Pancreas (tissue), 10 donors: ENCODE data around the gene MYBPH. TPM values are rescaled to one million over a fixed set of nuclear protein-coding genes. Genes with fewer than 3 reads are reported as not detected.
A peak's percentile ranks its signal among the peaks of the same experiment; 100 is the strongest.

Source experiments
- ATAC-seq, 4 donors: fragments of 200-7000 bp; cut with Tn5 transposase; one replicate each; pipeline versions ENCODE4 v1.8.0 to v1.9.1; 2020; ENCODE audit warnings: mild to moderate bottlenecking in 4 of 4, moderate library complexity in 4 of 4
- DNase-seq, 6 donors: peaks; one replicate each; pipeline ENCODE4 v3.0.0-alpha.2; 2020
- FAIRE-seq: peaks from 2 replicates; lab custom pipeline; 2012; peaks lifted over from hg19 to GRCh38; lab: Jason Lieb, UNC
- H3K27ac ChIP-seq, 4 donors: fragments of 200-600 bp; sonication (generic); 1 replicate in 3 of 4; 2 replicates in 1 of 4; pipeline versions ENCODE4 v1.5.0 to v1.8.0; 2020
- H3K27me3 ChIP-seq, 4 donors: fragments of 200-600 bp; one replicate each; pipeline ENCODE4 v1.8.0; 2021
- H3K36me3 ChIP-seq, 3 donors: fragments of 200-600 bp; sonication (generic) in 1 of 3; one replicate each; pipeline versions ENCODE4 v1.5.0 to v1.8.0; 2020 to 2021
- H3K4me1 ChIP-seq, 3 donors: fragments of 200-600 bp; one replicate each; pipeline ENCODE4 v1.8.0; 2021
- H3K4me3 ChIP-seq, 4 donors: fragments of 200-600 bp; sonication (generic) in 2 of 4; one replicate each; pipeline versions ENCODE4 v1.5.0 to v1.8.0; 2020 to 2021
- H3K9me3 ChIP-seq, 4 donors: fragments of 200-600 bp; one replicate each; pipeline ENCODE4 v1.8.0; 2021
- WGBS, 2 donors: extraction: QIAGEN DNeasy Blood & Tissue Kit; methylation state at CpG; one replicate each; pipeline ENCODE4 v1.1.7; 2013; 5-methylcytosine and 5-hydroxymethylcytosine counted together
- intact Hi-C, 3 donors: fragments of 100-400 bp; cut with DNase I; formaldehyde crosslinking; loops; one replicate each; pipeline versions ENCODE4 v1.11.1 to v1.14.2; 2022
- polyA plus RNA-seq, 2 donors: library from polyadenylated mRNA; stranded (reverse); fragments of 200-250 nt; gene quantifications; one replicate each; pipeline ENCODE4 v1.2.3, GENCODE V29; 2013
- total RNA-seq, 6 donors: library from RNA; stranded (reverse); fragmentation: NEBNext Ultra II Directional in 4 of 6; extraction: Animal tissue kit (Norgen Biotek cat#: 25700) in 4 of 6; gene quantifications; one replicate each; pipeline versions ENCODE4 v1.2.1 to v1.2.4, GENCODE V29; 2021 to 2023
- TF ChIP-seq, protein P1 (sequence below), 4 donors: fragments of 200-600 bp; sonication (generic) in 3 of 4; IDR thresholded peaks; one replicate each; pipeline versions ENCODE4 v1.5.0 to v1.8.0; 2021; ENCODE audit warnings: antibody characterized with exemption in 4 of 4
- donor health status: healthy with polysubstance abuse.
- donor health status: DM: no; HTN: no; CAD: no; lungs with moderate emphysema.
- donor health status: DM: no; HTN: no; CAD: no.
- donor health status: control.
- donor health status: control.
- donor health status: Bipolar disorder and iron deficiency.
- donor health status: DM: yes; HTN: yes; CAD: no.
- donor health status: DM: no; HTN: no; CAD: no.
- donor health status: DM: no; HTN: no; CAD: no.
- donor health status: DM: yes; HTN: yes; CAD: no.

Gene MYBPH
- total and polyA plus RNA-seq, 8 donors: not detected

DNA sequence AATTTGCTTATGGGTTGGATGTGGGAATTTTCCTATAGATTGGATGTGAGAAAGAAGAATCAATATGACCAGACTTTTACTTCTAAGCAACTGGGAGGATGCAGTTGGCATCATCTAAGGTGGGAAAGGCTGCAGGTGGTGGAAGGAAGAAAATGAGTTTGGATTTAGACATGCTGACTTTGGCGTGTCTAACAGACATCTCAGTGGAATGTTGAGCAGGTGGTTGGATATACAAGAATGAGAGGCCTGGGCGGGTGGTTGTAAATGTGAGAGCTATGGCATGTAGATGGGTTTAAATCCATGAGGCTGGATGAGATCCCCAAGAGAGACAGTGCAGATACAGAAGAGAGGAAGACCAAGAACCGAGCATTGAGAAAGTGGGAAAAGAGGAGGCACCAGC is 37.6 kb downstream of the MYBPH start:
- Histone ChIP-seq H3K4me1 (peaks cover 13 to 23% (median 18%) of the 10 kb centered on the region in 3 donors), H3K4me3 (no peak overlapping the region), H3K27me3 (no peaks in the 10 kb centered on the region), H3K9me3 (no peaks in the 10 kb centered on the region), H3K27ac (peak overlapping the region in 1 of 4 donors; percentile 17), H3K36me3 (no peaks in the 10 kb centered on the region)
- ATAC-seq: no peak
- 66 to 69% methylated on average over 3 of the region's 3 CpGs for WGBS, 2 donors
- intact Hi-C loops: no loop called here
- DNase-seq: no peak
- no peak for FAIRE-seq
- TF ChIP-seq, protein P1, sequence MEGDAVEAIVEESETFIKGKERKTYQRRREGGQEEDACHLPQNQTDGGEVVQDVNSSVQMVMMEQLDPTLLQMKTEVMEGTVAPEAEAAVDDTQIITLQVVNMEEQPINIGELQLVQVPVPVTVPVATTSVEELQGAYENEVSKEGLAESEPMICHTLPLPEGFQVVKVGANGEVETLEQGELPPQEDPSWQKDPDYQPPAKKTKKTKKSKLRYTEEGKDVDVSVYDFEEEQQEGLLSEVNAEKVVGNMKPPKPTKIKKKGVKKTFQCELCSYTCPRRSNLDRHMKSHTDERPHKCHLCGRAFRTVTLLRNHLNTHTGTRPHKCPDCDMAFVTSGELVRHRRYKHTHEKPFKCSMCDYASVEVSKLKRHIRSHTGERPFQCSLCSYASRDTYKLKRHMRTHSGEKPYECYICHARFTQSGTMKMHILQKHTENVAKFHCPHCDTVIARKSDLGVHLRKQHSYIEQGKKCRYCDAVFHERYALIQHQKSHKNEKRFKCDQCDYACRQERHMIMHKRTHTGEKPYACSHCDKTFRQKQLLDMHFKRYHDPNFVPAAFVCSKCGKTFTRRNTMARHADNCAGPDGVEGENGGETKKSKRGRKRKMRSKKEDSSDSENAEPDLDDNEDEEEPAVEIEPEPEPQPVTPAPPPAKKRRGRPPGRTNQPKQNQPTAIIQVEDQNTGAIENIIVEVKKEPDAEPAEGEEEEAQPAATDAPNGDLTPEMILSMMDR (IDR thresholded peaks at IDR 0.05): no peak

DNA sequence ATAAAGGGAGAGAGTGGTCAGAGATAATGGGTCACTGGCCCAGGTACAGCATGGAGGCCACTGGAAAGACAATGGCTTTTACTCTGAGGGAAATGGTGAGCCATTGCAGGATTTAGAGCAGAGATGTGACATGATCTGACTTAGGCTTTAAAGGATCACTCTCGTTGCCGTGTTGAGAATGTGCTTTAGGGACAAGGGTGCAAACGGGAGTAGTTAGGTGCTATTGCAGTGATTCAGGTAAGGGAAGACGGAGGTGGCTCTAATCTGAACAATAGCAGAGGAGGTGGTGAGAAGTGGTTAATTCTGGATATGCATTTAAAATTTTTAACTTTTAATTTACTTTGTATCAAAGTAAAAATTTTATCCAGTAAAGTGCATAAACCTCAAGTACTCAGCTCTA is 38.3 kb downstream of the MYBPH start:
- TF ChIP-seq, protein P1 (IDR thresholded peaks at IDR 0.05): no peak
- Histone ChIP-seq H3K4me3 (no peak overlapping the region), H3K36me3 (no peaks in the 10 kb centered on the region), H3K27ac (no peak overlapping the region), H3K4me1 (peaks cover 13 to 23% (median 18%) of the 10 kb centered on the region in 3 donors), H3K9me3 (no peaks in the 10 kb centered on the region), H3K27me3 (no peaks in the 10 kb centered on the region)
- WGBS, 2 donors: 86 to 96% methylated on average over 4 of the region's 4 CpGs
- ATAC-seq (no peak), FAIRE-seq (no peak), DNase-seq (peak in 1 of 6 donors; percentile 5)
- intact Hi-C loops: no loop called here

DNA sequence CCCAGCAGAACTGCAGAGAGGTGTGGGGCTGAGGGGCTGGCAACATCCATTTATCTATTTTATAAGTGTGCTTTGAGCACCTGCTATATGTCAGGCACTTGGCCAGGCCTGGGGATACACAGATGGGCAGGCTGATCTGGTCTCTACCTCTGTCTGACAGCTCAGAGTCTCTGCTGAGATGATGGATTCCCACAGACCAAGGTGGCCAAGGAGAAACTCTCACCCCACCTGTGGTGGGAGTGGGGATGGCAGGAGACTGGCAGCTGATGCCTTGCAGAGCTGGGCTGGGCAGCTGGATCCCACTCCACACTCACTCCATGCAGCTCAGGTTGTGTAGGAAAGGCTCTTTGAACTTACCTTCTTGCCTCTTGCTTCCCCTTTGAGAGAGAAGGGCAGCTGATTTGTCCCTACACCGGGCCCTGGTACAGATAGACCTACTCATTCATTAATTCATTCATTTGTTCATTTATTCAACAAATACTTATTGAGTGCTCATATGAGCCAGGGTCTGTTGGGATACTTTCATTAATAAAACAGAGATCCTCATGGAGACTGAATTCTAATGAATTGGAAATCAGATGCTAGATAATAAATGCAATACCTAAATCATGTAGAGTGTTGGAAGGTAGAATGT is 39.1 kb downstream of the MYBPH start:
- Histone ChIP-seq H3K4me1 (peaks cover 13 to 23% (median 18%) of the 10 kb centered on the region in 3 donors), H3K36me3 (no peaks in the 10 kb centered on the region), H3K27ac (peak overlapping the region; percentile 57 to 73 (median 70)), H3K4me3 (no peak overlapping the region), H3K27me3 (no peaks in the 10 kb centered on the region), H3K9me3 (no peaks in the 10 kb centered on the region)
- DNase-seq (peak in 1 of 6 donors; percentile 47), ATAC-seq (peak in 1 of 4 donors; percentile 11), FAIRE-seq (no peak)
- TF ChIP-seq, protein P1 (IDR thresholded peaks at IDR 0.05): no peak
- intact Hi-C loops: no loop called here
- 81 to 92% methylated on average over 1 of the region's 1 CpG for WGBS, 2 donors

DNA sequence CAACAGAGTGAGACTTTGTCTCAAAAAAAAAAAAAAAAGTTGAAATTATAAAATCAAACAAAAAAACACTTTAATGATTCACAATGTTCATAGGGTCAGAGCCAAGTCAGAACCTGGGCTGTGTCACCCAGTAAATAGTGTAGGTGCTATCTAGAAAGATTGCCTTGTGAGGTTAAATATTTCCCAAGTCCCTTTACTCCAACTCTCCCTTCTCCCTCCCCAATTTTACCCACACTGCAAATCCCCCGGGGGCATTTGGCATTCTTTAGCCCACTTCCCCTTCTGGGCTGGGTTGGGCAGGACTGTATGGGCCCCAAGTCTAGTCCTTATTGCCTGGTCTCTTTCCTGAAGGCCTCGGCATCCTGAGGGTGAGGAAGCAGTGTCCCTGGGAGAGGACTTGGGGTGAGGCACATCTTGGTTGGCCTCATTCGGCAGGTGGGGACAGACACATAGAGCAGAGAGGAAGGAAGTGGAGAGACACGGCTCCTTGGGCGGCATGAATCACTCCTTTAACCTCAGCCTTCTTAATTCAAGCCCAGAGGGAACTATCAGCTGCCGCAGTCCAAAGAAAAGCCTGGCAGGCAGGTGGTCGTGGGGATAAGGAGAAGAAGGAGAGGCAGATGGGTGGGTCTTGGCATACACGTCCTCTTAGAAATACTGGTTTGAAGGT is 39.9 kb downstream of the MYBPH start:
- peak; percentile 80 to 92 (median 88) for ATAC-seq

More for the DNA sequence above, 39.9 kb downstream of the MYBPH start:
- intact Hi-C loops: no loop called here
- DNase-seq: peak in 4 of 6 donors; percentile 45 to 56 (median 52)
- Histone ChIP-seq H3K4me1 (peaks cover 13 to 23% (median 18%) of the 10 kb centered on the region in 3 donors), H3K27me3 (no peaks in the 10 kb centered on the region), H3K9me3 (no peaks in the 10 kb centered on the region), H3K4me3 (no peak overlapping the region), H3K36me3 (no peaks in the 10 kb centered on the region), H3K27ac (peak overlapping the region; percentile 57 to 73 (median 70))
- WGBS, 2 donors: 20 to 30% methylated on average over 8 of the region's 8 CpGs
- TF ChIP-seq, protein P1 (IDR thresholded peaks at IDR 0.05): no peak
- FAIRE-seq: no peak
